8988T (cell line): ENCODE results near the gene PELI1.
"Not testable (repeated sequence)": the region's sequence is repeated elsewhere in the genome, so short reads cannot be mapped to it uniquely, and the experiment has no call there.

ENCODE experiments used
- DNase-seq: peaks from one replicate; pipeline ENCODE4 v3.0.0; 2011

Gene PELI1

DNA sequence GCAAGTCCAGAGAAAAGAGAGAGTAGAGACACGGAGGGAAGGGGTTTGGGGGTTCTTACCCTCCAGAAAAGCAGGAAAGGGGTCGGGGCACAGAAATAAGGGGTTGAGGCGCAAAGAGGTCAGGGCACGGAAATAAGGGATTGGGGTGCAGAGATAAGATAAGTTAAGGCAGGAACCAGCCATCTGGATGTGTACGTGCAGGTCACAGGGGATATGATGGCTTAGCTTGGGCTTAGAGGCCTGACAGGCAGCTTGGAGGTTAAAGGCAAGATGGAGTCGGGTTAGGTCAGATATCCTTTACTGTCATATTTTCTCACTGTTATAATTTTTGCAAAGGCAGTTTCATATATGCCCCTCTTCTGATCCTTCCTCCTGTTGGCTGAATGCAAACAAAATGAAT is 64.5 kb downstream of the PELI1 start:
- DNase-seq: not testable (repeated sequence)

DNA sequence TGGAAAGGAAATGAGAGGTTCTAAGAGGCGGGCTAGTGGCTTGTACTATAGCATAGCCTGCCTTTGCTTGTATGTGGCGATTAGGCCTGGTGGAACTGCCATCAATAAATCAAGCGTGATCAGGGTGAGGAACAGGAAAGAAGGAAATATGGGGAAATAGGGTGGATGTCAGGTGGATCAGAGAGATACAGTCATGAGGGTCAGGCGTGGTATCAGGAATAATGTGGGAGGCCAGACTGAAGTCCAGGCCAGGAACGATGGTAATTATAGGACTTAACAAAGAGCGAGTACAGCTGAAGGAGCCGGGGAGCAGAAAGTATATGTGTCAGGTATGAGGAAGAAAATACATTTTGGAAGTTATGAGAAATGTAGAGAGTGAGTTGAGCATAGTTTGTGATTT is 67.4 kb downstream of the PELI1 start:
- DNase-seq: not testable (repeated sequence)

DNA sequence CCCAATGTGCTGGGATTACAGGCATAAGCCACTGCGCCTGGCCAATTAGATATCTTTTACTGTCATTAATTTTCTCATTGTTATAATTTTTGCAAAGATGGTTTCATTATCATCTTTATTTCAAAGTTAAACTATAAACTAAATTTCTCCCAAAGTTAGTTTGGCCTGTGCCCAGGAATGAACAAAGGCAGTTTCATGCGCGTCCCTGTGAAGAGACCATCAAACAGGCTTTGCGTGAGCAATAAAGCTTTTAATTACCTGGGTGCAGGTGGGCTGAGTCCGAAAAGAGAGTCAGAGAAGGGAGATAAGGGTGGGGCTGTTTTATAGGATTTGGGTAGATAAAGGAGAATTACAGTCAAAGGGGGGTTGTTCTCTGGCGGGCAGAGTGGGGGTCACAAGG is 69.6 kb downstream of the PELI1 start:
- not testable (repeated sequence) for DNase-seq

DNA sequence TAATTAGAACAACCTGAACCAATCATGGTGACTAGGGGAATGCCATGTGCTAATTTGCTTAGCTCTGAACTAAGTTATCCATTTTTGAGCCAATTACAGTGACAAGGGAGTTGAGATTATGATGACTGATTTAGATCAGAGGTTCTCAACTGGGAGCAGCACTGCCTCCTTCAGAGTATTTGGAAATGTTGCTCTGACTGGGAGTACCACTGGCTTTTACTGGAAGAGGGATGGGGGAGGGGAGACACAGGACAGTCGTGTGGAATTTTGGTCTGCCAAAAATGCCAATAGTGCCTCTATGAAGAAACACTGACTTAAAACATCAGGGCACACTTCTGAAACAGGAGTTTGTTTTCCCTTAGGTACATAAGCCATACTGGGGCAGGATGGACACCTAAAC is 76.9 kb downstream of the PELI1 start:
- DNase-seq: no peak

DNA sequence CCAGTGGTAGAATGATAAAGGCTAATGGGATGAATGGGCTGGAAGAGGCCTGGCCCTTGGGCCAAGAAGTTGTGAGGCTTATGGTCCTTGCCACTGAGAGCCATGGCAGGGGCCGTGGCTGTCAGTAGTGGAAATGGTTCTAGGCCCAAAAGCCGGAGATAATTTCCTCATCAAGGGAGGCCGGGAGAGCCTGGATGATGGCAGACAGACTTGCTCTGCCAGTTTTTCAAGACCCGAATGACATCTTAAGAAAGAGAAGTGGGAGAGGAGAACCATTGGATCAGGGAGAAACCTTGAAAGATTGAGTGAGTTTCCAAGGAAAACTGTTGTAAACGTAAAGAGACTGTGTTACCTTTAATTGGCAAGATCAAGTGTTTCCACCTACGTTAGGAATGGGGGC is 78.7 kb downstream of the PELI1 start:
- DNase-seq: no peak

DNA sequence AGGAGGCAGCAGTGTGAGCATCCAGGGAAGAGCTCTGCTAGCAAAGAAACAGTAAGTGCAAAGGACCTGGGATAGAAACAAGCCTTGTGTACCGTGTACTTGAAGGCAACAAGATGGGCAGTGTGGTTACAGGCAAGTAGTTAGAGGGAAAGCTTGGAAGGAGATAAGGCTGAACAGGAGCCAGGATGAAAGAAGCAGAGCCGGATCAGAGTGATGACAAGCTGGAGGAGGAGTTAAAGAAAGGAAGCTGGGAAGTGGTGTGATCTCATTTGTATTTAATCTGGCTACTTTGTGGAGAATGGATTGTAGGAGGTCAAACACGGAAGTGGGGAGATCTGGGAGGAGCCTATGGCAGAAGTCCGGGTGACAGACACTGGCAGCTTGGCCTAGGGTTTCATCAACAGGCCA is 80.3 kb downstream of the PELI1 start:
- DNase-seq: no peak

DNA sequence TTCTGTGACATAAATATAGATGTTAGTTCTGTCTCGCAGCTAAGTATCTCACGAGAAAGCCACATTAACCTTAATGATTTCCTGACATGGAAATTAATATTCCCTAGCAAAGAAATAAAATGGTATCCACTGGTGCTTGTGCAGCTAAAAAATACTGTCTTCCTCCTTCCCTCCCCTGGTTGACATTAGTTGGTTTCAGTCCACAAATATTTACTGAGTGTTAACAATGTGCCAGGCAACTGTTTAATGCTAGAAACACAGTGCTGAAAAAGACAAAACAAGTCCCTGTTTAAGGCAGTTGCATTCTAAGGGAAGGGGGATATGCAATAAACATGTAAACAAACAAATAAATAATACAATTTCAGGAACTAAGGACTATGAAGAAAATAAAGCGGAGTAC is 80.8 kb downstream of the PELI1 start:
- no peak for DNase-seq

DNA sequence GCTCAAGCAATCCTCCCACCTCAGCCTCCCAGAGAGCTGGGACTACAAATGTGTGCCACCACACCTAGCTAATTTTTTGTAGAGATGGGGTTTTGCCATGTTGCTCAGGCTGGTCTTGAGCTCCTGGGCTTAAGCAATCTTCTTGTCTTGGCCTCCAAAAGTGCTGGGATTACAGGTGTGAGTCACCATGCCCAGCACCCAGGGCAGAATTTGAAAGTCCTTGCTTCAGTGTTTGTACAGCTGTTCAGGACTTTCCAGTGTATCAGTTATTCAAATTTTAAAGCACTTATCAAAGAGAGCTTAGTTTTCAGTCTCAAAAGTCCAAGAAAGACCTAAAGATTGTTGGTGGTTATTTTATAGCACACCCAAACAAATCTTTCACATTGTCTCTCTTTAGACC is 81.4 kb downstream of the PELI1 start:
- DNase-seq: no peak

DNA sequence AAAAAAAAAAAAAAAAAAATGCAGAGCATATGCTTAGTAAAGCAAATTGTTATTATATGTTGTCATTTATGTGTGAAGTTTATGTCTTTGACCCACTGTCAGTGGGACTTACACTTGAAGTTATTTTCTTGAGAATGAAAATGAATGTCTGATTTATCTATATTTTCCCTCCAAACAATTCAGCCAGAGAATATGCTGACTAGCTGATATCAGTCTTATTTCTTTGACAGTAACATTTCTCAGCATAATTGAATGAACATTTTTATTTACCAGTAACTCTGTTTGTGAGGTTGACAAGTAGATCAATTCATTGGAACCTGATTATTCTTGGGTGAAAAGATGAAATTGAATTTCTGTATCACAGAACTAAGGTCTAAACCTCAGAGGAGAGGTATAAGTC is 85.0 kb downstream of the PELI1 start:
- no peak for DNase-seq

DNA sequence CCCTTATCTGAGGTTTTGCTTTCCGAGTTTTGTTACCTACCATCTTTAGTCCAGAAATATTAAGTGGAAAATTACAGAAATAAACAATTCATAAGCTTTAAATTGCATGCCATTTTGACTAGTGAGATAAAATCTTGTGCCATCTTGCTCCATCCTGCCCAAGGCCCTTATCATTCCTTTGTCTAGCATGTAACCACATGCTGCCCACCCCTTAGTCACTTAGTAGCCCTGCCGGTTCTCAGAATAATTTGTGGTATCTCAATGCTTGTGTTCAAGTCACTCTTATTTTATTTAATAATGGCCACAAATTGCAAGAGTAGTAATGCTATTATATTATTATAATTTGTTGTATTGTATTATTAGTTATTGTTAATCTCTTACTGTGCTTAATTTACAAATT is 88.2 kb downstream of the PELI1 start:
- no peak for DNase-seq

DNA sequence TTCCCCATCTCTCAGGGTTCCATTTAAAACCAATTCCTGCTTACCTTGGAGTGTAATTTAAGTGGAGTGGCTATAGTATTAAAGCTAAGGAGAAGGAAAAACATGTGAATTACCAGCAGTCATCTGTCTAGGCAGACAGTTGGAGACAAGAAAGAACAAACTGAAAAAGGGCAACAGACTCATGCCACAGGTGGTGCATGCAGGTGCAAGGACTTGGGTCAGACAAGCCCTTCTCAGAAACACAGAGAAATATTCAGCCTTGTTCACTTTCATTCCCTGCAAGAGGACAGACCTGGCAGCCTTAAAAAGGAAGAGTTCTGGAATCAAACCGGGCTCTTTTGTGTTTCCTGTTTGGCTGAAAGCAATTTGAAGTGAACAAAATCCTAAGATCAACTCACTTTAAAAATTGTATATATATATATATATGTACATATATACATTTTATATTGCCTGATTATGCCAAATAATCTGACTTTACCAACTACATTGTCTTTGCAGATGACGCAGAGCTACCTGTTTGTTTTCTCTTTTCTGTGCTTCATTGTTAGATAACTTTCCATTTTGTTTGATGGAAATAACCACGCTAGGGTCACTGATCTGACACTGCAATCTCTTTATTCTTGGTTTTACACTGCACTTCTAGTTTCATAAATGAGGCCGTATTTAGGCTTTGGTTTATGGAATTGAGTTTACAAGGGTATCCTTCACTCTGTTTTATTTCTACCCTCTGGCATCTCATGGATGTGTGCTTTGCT is 89.9 kb downstream of the PELI1 start:
- DNase-seq: no peak

DNA sequence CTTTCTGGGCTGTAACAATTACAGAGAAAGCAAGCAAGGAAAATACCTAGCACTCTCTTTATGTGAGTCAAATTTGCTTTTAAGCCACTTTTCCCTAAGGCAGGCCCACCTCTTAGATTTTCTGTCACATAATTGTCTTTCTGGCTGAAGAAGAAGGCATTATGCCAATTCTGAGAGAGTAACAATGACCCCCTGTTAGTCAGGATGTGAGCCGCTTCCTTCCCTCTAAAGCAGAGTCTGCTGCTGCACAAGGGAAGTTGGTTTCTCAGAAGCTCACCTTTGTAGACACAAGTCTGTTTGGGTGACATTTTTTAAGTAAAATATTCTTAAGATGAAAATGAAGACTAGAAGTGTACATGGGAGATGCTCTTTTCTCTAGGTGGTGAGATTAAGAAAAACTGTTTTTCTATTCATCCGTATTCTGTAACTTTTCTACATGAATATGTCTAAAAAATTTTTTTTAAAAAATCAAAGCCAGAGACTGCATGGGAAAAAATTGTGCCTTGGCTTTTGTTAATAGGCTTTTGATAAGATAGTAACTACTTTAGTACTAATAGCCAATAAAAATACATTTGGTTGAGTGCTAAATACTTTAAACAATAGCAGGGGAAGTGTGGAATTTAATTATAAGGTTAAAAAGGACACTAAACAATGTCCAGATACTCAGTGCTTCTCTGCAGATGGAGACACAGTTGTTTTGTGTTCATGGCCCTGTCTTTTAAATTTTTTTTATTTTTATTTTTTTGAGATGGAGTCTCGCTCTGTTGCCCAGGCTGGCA is 91.6 kb downstream of the PELI1 start:
- DNase-seq: no peak

DNA sequence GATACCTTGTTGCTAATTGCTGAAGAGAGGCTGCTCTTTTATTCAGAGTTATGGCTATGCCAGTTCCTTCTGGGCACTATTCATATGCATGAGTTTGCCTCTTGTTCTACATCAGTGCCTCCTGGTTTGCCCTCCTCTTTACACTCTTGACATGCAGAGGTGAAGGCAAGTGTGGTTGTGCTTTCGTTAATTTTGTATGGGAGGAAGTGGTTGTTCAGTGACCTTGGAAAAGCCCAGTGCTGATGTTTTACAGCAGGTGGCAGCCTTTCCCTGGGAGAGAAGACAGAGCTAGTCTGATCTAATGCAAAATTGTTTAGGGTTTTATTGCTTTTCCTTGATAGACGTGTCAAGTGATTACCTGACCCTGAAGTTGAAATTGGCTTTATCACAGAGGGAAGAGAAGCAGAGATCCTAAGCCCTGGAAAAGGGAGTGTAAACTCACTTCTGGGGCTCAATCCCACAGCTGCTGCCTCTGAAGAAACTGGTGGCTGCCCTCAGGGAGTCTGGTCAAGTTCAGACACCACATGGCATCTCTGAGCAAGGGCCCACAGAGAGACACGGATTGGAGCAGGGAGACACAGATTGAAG is 94.5 kb downstream of the PELI1 start:
- DNase-seq: peak; percentile 22

DNA sequence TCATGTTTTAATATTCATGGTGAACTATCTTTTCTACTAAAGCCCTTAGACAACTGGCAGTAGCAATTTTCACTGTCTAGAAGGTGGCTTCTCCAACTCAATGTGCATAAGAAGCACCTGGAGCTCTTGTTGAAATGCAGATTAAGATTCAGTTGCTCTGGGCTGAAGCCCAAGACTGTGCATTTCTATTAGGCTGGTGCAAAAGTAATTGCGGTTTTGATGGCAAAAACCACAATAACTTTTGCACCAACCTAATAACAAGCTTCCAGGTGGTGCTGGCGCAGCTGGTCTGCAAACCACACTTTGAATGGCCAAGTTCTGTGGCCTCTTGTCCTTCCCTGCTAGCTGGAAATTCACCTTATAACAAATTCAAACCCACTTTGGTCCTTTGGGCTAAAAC is 98.3 kb downstream of the PELI1 start:
- no peak for DNase-seq
